LNCAP (cell line): ENCODE measurements around the gene TNFRSF8.

ENCODE experiments used
- CTCF ChIP-seq: fragments of 450-650 bp; IDR thresholded peaks from 2 replicates; pipeline ENCODE4 v1.5.1; 2017; ENCODE audit warnings: mild to moderate bottlenecking

Gene TNFRSF8

DNA sequence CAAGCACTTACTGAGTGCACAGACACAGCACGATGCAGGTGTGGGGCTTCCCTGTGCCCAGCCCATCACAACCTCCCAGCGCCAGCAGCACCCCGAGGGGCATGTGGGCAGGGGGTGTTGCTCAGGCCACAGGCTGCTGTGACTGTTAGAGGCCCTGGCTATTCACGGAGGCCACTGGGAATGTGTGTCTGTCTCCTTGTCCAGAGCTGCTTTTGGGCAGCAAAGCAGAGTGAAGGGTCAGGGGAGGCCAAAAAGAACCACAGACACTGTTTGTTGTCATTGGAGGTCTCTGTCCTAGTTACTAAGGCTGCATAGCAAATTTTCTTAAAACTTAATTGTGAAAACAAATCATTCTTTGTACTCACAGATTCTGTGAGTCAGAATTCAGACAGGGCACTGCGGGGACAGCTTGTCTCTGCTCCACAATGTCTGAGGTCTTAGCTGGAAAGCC lies 49.6 kb downstream of the TNFRSF8 start:
- no peak for TF ChIP-seq CTCF

- no peak for TF ChIP-seq CTCF
Observed at GRCh38 chr1:12113433-12114339, 50.6 kb downstream of the TNFRSF8 start.

DNA sequence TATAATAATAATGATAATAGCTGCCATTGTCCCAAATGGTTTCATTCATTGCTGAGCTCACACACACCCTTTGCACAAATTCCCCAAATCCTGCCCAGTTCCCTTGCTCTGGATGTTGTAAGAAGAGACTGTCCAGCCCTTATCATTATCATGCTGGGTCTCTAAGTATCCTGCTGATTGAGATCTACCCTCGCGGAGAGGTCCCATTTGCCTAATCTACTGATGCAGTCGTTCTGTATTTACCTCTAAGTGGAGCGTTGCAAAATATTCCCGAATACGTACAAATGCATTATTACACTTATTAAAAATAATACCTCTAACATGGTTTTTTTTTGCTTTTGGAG lies 51.2 kb downstream of the TNFRSF8 start:
- TF ChIP-seq CTCF: no peak

- TF ChIP-seq CTCF: no peak
Observed at GRCh38 chr1:12114916-12115315, 51.8 kb downstream of the TNFRSF8 start.

DNA sequence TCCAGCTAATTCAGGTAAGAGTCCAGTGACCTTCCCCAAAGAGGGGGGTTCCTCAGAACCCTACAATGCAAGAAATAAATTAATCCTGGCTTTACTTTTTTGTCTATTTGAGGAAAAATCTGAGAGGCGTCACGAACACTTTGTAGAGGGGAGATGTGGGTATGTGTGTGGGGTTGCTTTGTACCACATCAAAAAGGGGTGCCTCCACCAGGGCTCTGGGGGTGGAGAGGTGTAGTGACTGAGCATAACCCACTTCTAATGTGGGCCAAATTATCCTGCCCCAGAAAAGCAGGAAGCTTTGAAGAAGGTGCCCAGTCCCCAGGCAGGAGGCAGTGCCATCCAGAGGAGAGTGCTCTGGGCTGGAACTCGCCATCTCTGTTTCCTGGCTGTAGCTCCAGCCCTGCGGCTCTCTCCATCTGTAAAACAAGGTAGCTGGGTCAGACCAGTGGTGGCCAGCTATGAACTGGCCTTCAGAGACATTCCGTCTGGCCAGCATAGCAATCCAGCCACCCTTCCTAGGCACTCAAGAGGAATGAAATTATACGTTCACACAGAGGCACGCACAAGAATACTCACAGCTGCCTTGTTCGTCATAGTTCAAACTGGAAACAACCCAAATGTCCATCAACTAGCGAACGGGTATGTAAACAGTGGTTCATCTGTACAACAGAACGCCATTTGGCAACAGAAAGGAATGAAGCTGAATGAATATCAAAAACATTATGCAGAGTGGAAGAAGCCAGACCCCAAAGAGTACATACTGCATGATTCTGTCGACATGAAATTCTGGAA lies 58.3 kb downstream of the TNFRSF8 start:
- TF ChIP-seq CTCF: no peak

GRCh38 chr1:12123172-12123571 lies 60.1 kb downstream of the TNFRSF8 start:
- TF ChIP-seq CTCF: no peak

- TF ChIP-seq CTCF: peak; percentile 97
Observed at GRCh38 chr1:12124693-12125421, 61.8 kb downstream of the TNFRSF8 start.
